K562 (cell line): ENCODE measurements around the gene IL18RAP. TPM values are rescaled to one million over a fixed set of nuclear protein-coding genes. Genes with fewer than 3 reads are reported as not detected.

Experiments
- ATAC-seq: fragments of 200-7000 bp; cut with Tn5 transposase; 3 replicates; pipeline ENCODE4 v1.9.1; 2020; ENCODE audit warnings: moderate library complexity
- BruUV-seq: library from RNA; stranded (reverse); fragments of 400-500 nt; replicated peaks from 2 replicates; lab custom pipeline; 2021; lab: Mats Ljungman, UMichigan
- CTCF ChIA-PET: fragments of 300-600 bp; formaldehyde crosslinking; extraction: SDS; loops from one replicate; lab custom pipeline; 2021; ENCODE audit warnings: low intra/inter-chr PET ratio; lab: Yijun Ruan, JAX
- POLR2A ChIA-PET: fragments of 300-600, 350-650 bp; sonication (Branson Sonifier 250); formaldehyde crosslinking; extraction: SDS; loops from one replicate; lab custom pipeline; 2021; ENCODE audit warnings: antibody characterized with exemption, inconsistent platforms; lab: Yijun Ruan, JAX
- DNase-seq, 4 experiments: peaks; one replicate each; pipeline versions ENCODE4 v3.0.0 to v3.0.0-alpha.2; 2011 to 2018; ENCODE audit warnings: low spot score in 3 of 4, mixed read lengths in 3 of 4; ENCODE audit errors: extremely low read depth in 1 of 4
- FAIRE-seq: peaks from 2 replicates; lab custom pipeline; 2011; peaks lifted over from hg19 to GRCh38; lab: Jason Lieb, UNC
- H2AFZ ChIP-seq: 2 replicates; pipeline ENCODE4 v1.6.0; 2011; ENCODE audit warnings: low read depth, low read length, control low read depth, inconsistent platforms
- H3K27ac ChIP-seq: fragments of 200-600 bp; 3 replicates; pipeline ENCODE4 v1.8.0; 2011; ENCODE audit warnings: low read depth, mild to moderate bottlenecking, control low read depth, inconsistent platforms, low read length, moderate library complexity, mixed read lengths; ENCODE audit errors: extremely low read depth
- H3K27me3 ChIP-seq, 2 experiments: fragments of 300-600 bp in 1 of 2; 2 replicates in 1 of 2; 3 replicates in 1 of 2; pipeline versions ENCODE4 v1.6.0 to v1.8.0; 2011; ENCODE audit warnings: inconsistent platforms in 2 of 2, low read length in 2 of 2, mild to moderate bottlenecking in 1 of 2, mixed read lengths in 1 of 2, moderate library complexity in 1 of 2; ENCODE audit not compliant: control insufficient read depth in 2 of 2, insufficient read depth in 2 of 2
- H3K36me3 ChIP-seq: fragments of 300-600 bp; 3 replicates; pipeline ENCODE4 v1.8.0; 2011; ENCODE audit warnings: mild to moderate bottlenecking, low read length, inconsistent platforms; ENCODE audit not compliant: control insufficient read depth, insufficient read depth
- H3K4me1 ChIP-seq, 2 experiments: fragments of 200-600 bp in 1 of 2; replicated peaks in 1 of 2; 2 replicates in 1 of 2; 3 replicates in 1 of 2; pipeline versions ENCODE4 v1.5.1 to v1.8.0; 2011; ENCODE audit warnings: inconsistent platforms in 2 of 2, low read length in 2 of 2, mild to moderate bottlenecking in 1 of 2, mixed read lengths in 1 of 2, moderate library complexity in 1 of 2; ENCODE audit not compliant: control insufficient read depth in 2 of 2, insufficient read depth in 2 of 2
- H3K4me2 ChIP-seq: 2 replicates; pipeline ENCODE4 v1.6.1; 2011; ENCODE audit warnings: low read length, control low read depth, inconsistent platforms, mixed read lengths; ENCODE audit not compliant: insufficient read depth
- H3K4me3 ChIP-seq: fragments of 200-600 bp; sonication (generic), shearing (Covaris generic); 2 replicates; pipeline ENCODE4 v1.5.1; 2016; ENCODE audit warnings: control low read depth, inconsistent platforms
- H3K79me2 ChIP-seq: fragments of 200-600 bp; 3 replicates; pipeline ENCODE4 v1.8.0; 2011; ENCODE audit warnings: low read length, inconsistent platforms; ENCODE audit not compliant: control insufficient read depth, insufficient read depth
- H3K9ac ChIP-seq, 2 experiments: 2 replicates each; pipeline versions ENCODE4 v1.6.0 to v1.6.1; 2011; ENCODE audit warnings: low read depth in 2 of 2, low read length in 2 of 2, control low read depth in 1 of 2, inconsistent platforms in 1 of 2, mild to moderate bottlenecking in 1 of 2, mixed read lengths in 1 of 2; ENCODE audit not compliant: insufficient read depth in 1 of 2
- H3K9me1 ChIP-seq: one replicate; pipeline ENCODE4 v1.6.0; 2011; ENCODE audit warnings: inconsistent platforms, mild to moderate bottlenecking, low read length, moderate library complexity; ENCODE audit not compliant: control insufficient read depth, insufficient read depth
- H3K9me3 ChIP-seq: replicated peaks from 2 replicates; pipeline ENCODE4 v1.5.1; 2011; ENCODE audit warnings: low read depth, low read length, inconsistent platforms; ENCODE audit not compliant: control insufficient read depth, insufficient read depth
- H4K20me1 ChIP-seq: replicated peaks from 2 replicates; pipeline ENCODE4 v1.6.1; 2011; ENCODE audit warnings: low read length, inconsistent platforms, mixed read lengths; ENCODE audit not compliant: control insufficient read depth, insufficient read depth
- ARHGAP35 ChIP-seq: fragments of 450-650 bp; IDR thresholded peaks from 2 replicates; pipeline ENCODE4 v1.6.1; 2018; ENCODE audit not compliant: partially characterized antibody
- ATF7 ChIP-seq: fragments of 450-650 bp; IDR thresholded peaks from 2 replicates; pipeline ENCODE4 v1.7.1; 2014; ENCODE audit warnings: mild to moderate bottlenecking, moderate library complexity
- EGR1 ChIP-seq: fragments of 450-650 bp; conservative IDR thresholded peaks from 2 replicates; pipeline ENCODE4 v1.6.1; 2017; ENCODE audit warnings: mild to moderate bottlenecking
- ELF4 ChIP-seq: fragments of 450-650 bp; formaldehyde crosslinking; IDR thresholded peaks from 2 replicates; pipeline ENCODE4 v1.4.0; 2022; ENCODE audit warnings: missing genetic modification characterization
- ILK ChIP-seq: fragments of 450-650 bp; IDR thresholded peaks from 2 replicates; pipeline ENCODE4 v1.6.1; 2016; ENCODE audit warnings: missing genetic modification characterization, low read depth, mild to moderate bottlenecking, missing compliant biosample characterization, moderate library complexity, borderline replicate concordance
- JUNB ChIP-seq: fragments of 450-650 bp; formaldehyde crosslinking; conservative IDR thresholded peaks from 2 replicates; pipeline ENCODE4 v1.4.0; 2020; ENCODE audit warnings: mild to moderate bottlenecking
- LARP7 ChIP-seq: fragments of 450-650 bp; IDR thresholded peaks from 2 replicates; pipeline ENCODE4 v1.6.1; 2016
- NFYB ChIP-seq: IDR thresholded peaks from 2 replicates; pipeline ENCODE4 v1.6.1; 2011; ENCODE audit warnings: mild to moderate bottlenecking, moderate library complexity; ENCODE audit not compliant: insufficient read length; ENCODE audit errors: extremely low read depth
- SAP30 ChIP-seq: fragments of 200-600 bp; sonication (generic); IDR thresholded peaks from 2 replicates; pipeline ENCODE4 v1.6.1; 2012; ENCODE audit warnings: borderline replicate concordance, low read depth, mild to moderate bottlenecking, moderate library complexity, low read length, control low read depth, inconsistent platforms; ENCODE audit not compliant: insufficient read depth, poor library complexity, severe bottlenecking
- WGBS: fragments of 100-300 bp; shearing (Covaris generic); methylation state at CpG from one replicate; pipeline ENCODE4 v1.1.6; 2016; ENCODE audit warnings: low coverage, mixed read lengths; ENCODE audit not compliant: insufficient coverage; ENCODE audit errors: missing lambda C conversion rate; 5-methylcytosine and 5-hydroxymethylcytosine counted together
- in situ Hi-C: fragments of 300-500 bp; cut with MboI; formaldehyde crosslinking; loops from 4 replicates; pipeline ENCODE4 v1.15.0; 2018; ENCODE audit warnings: inconsistent platforms, mixed read lengths
- intact Hi-C: fragments of 100-400 bp; cut with micrococcal nuclease; formaldehyde crosslinking; loops from 2 replicates; pipeline ENCODE4 v1.14.2; 2022
- polyA plus RNA-seq, 8 experiments: library from polyadenylated mRNA; depleted of rRNA in 4 of 8; stranded (reverse) in 5 of 8; unstranded in 3 of 8; fragments of >200 nt; fragmentation: Nextera tagmentation in 2 of 8; fragmentation: Illumina TruSeq in 1 of 8; extraction: Ambion mirVana in 2 of 8; extraction: Trizol in 1 of 8; gene quantifications; 2 replicates each; pipeline versions ENCODE4 v1.2.1 to v1.2.3, GENCODE V29; 2011 to 2014; ENCODE audit warnings: inconsistent platforms in 1 of 8, missing spikeins in 1 of 8
- total RNA-seq, 7 experiments: library from RNA; depleted of rRNA in 6 of 7; stranded (reverse); fragments of >200 nt in 6 of 7; fragmentation: Illumina TruSeq in 2 of 7; extraction: Trizol in 2 of 7; gene quantifications; 2 replicates each; pipeline versions ENCODE4 v1.2.1 to v1.2.3, GENCODE V29; 2011 to 2021; ENCODE audit warnings: low replicate concordance in 1 of 7
- TF ChIP-seq, protein P1 (sequence below): fragments of 250-450 bp; sonication (Bioruptor Pico); IDR thresholded peaks from 2 replicates; pipeline ENCODE4 v1.5.0; 2021
- TF ChIP-seq, protein P2 (sequence below), 2 experiments: fragments of 450-650 bp; IDR thresholded peaks; 2 replicates each; pipeline ENCODE4 v1.6.1; 2016; ENCODE audit warnings: mild to moderate bottlenecking in 2 of 2, borderline replicate concordance in 1 of 2, low read depth in 1 of 2, moderate library complexity in 1 of 2

IL18RAP gene
- total and polyA plus RNA-seq, 9 of the 15 experiments (the other 6 are each of a cell fraction or from before 2014, with no cell fraction given), result 1.1 to 20.5 (median 5.8) TPM

DNA sequence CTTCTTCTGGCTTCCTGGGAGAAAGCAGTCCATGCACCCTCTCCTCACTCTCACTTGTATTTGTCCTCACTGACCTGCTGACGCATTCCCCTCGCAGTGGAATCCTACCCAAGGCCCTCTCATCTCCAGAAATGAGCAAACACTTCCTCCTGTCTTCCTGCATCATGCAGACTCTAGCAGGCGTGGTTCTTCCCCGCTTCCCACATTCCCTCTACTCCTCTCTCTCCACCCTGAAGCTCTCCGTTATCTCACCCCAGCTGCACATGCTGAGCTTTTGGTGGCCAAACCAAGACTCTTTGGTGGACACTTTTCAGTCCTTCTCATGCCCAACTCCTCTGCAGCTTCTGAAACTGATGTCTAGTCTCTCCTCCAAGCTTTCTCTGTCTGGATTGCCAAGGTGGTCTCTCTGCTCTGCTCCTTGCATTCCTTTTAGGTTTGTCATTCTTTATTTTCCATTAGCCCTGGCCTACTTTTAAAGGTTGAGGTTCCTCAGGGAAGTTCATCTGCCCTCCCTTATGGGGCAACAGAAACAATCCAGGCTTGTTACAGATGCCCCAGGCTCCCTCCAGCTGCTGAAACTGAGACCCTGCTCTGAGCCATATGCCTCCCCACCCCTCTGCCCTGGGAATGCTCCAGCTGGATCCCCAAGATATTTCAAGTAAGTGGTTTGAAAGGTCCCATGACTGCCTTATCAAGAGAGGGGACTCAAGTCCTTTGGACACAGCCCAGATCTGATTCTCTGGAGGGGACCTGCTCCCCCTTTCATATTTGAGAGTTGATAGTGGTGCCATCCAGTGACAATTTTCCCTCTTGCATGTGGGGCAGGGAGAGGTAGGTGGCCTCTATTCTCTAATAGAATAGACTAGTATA lies 835 bp upstream of the IL18RAP start:
- H3K9me1 ChIP-seq, result no peaks in the 10 kb centered on the region
- 0% methylated on average over 5 of the region's 5 CpGs for WGBS
- CTCF ChIA-PET, result no interaction called here
- H3K4me1 ChIP-seq, result peaks cover 21 to 56% of the 10 kb centered on the region in 2 experiments
- in situ Hi-C loops (no loop called here), intact Hi-C loops (loop anchor here (2.0 kb wide), 1 partner anchor 21 kb away; no protein-coding TSS in a partner anchor)
- no peaks in the 10 kb centered on the region for H3K36me3 ChIP-seq
- H3K4me2 ChIP-seq, result peak overlapping the region; percentile 59
- peak overlapping the region; percentile 10 to 17; a peak in 1 of 4 replicates for H3K9ac ChIP-seq
- FAIRE-seq (peak; percentile 88), ATAC-seq (peak; percentile 68), DNase-seq (peak in 3 of 4 experiments; percentile 20 to 86 (median 57))
- POLR2A ChIA-PET, result interaction anchor here (0.7 to 1.1 kb wide), 2 partner anchors 13 to 70 kb away, joined by 3 to 4 read pairs; no protein-coding TSS in a partner anchor
- H3K9me3 ChIP-seq, result no peaks in the 10 kb centered on the region; the same call in 1 of the 2 replicates
- no peaks in the 10 kb centered on the region for H4K20me1 ChIP-seq
- H2AFZ ChIP-seq, result peak overlapping the region; percentile 23
- no peaks in the 10 kb centered on the region for H3K79me2 ChIP-seq
- H3K27ac ChIP-seq, result peak overlapping the region; percentile 54; the same call in 2 of the 3 replicates
- no TSS peak for BruUV-seq
- H3K27me3 ChIP-seq, result no peaks in the 10 kb centered on the region
- no peak overlapping the region for H3K4me3 ChIP-seq
- TF ChIP-seq JUNB (CRISPR knock-in tag) (no peak), LARP7 (no peak), NFYB (no peak), ARHGAP35 (no peak), ELF4 (CRISPR knock-in tag) (peak; percentile 81), EGR1 (no peak), SAP30 (no peak), ILK (no peak), ATF7 (peak; percentile 39; the same call in 1 of the 2 replicates)
- TF ChIP-seq, protein P1, sequence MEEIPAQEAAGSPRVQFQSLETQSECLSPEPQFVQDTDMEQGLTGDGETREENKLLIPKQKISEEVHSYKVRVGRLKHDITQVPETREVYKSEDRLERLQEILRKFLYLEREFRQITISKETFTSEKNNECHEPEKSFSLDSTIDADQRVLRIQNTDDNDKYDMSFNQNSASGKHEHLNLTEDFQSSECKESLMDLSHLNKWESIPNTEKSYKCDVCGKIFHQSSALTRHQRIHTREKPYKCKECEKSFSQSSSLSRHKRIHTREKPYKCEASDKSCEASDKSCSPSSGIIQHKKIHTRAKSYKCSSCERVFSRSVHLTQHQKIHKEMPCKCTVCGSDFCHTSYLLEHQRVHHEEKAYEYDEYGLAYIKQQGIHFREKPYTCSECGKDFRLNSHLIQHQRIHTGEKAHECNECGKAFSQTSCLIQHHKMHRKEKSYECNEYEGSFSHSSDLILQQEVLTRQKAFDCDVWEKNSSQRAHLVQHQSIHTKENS (CRISPR knock-in tag), result no peak
- TF ChIP-seq, protein P2, sequence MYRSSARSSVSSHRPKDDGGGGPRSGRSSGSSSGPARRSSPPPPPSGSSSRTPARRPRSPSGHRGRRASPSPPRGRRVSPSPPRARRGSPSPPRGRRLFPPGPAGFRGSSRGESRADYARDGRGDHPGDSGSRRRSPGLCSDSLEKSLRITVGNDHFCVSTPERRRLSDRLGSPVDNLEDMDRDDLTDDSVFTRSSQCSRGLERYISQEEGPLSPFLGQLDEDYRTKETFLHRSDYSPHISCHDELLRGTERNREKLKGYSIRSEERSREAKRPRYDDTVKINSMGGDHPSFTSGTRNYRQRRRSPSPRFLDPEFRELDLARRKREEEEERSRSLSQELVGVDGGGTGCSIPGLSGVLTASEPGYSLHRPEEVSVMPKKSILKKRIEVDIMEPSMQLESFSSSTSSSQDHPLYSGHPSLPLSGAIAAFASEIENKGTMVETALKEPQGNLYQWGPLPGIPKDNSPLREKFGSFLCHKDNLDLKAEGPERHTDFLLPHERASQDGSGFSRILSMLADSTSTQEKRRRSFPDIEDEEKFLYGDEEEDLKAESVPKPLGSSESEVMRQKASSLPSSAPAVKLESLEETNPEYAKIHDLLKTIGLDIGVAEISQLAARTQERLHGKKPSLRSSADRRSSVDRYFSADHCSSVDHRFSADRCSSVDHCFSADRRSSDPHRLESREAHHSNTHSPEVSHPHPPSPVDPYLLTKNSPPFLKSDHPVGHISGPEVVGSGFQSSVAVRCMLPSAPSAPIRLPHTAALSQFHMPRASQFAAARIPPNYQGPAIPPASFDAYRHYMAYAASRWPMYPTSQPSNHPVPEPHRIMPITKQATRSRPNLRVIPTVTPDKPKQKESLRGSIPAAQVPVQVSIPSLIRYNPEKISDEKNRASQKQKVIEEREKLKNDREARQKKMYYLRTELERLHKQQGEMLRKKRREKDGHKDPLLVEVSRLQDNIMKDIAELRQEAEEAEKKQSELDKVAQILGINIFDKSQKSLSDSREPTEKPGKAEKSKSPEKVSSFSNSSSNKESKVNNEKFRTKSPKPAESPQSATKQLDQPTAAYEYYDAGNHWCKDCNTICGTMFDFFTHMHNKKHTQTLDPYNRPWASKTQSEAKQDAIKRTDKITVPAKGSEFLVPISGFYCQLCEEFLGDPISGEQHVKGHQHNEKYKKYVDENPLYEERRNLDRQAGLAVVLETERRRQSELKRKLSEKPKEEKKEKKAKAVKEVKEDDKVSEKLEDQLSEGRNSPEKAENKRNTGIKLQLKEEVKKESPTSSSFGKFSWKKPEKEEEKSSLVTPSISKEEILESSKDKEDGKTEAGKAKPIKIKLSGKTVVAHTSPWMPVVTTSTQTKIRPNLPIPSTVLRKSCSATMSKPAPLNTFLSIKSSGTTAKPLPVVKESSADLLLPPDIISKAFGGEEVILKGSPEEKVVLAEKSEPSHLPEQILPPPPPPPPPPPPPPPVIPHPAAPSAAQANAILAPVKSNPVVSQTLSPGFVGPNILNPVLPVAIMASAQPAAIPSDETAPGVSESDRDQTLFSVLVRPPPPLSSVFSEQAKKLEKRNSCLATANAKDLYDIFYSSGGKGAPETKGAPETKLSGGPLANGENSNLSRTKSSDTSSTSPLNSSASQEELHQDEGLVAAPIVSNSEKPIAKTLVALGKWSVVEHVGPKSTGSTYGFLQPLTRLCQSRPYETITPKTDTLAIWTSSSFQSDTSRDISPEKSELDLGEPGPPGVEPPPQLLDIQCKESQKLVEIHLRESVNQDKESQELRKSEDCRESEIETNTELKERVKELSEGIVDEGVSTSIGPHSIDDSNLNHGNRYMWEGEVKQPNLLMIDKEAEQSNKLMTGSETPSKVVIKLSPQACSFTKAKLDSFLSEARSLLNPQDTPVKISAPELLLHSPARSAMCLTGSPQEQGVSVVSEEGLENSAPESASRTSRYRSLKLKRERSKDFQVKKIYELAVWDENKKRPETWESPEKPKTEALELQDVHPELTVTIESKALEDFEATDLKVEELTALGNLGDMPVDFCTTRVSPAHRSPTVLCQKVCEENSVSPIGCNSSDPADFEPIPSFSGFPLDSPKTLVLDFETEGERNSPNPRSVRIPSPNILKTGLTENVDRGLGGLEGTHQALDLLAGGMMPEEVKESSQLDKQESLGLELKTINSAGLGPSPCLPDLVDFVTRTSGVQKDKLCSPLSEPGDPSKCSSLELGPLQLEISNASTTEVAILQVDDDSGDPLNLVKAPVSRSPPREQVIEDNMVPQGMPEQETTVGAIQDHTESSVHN (IDR thresholded peaks at IDR 0.05; ENCODE audit: borderline replicate concordance in 1 of 2, low read depth in 1 of 2), result no peak
